Mesenchymal stem cell (in vitro differentiated cells and primary cell): ENCODE results near the gene HOMER2.
A peak's percentile ranks its signal among the peaks of the same experiment; 100 is the strongest.

Source experiments
- DNase-seq: peaks from one replicate; pipeline ENCODE4 v3.0.0-alpha.2; 2013
- H2AFZ ChIP-seq: one replicate; pipeline ENCODE4 v1.6.1; 2013; ENCODE audit warnings: low read depth, mild to moderate bottlenecking, control low read depth, inconsistent platforms, low read length, moderate library complexity
- H2AK5ac ChIP-seq: 2 replicates; pipeline ENCODE4 v1.6.1; 2013; ENCODE audit warnings: low read length, moderate library complexity, mild to moderate bottlenecking, inconsistent platforms; ENCODE audit not compliant: severe bottlenecking
- H2BK120ac ChIP-seq: one replicate; pipeline ENCODE4 v1.6.1; 2013; ENCODE audit warnings: low read depth, mild to moderate bottlenecking, inconsistent platforms, low read length, moderate library complexity
- H2BK12ac ChIP-seq, 2 experiments: one replicate each; pipeline ENCODE4 v1.6.1; 2013; ENCODE audit warnings: inconsistent platforms in 2 of 2, low read length in 2 of 2, mild to moderate bottlenecking in 2 of 2, moderate library complexity in 2 of 2, control low read depth in 1 of 2
- H2BK15ac ChIP-seq: one replicate; pipeline ENCODE4 v1.6.1; 2013; ENCODE audit warnings: mild to moderate bottlenecking, low read depth, inconsistent platforms; ENCODE audit not compliant: poor library complexity, severe bottlenecking
- H2BK5ac ChIP-seq: 2 replicates; pipeline ENCODE4 v1.6.1; 2013; ENCODE audit warnings: low read depth, mild to moderate bottlenecking, low read length, control low read depth, inconsistent platforms; ENCODE audit not compliant: poor library complexity, severe bottlenecking
- H3K14ac ChIP-seq, 2 experiments: one replicate each; pipeline ENCODE4 v1.6.1; 2013; ENCODE audit warnings: inconsistent platforms in 2 of 2, low read length in 2 of 2, control low read depth in 1 of 2, mild to moderate bottlenecking in 1 of 2, moderate library complexity in 1 of 2
- H3K18ac ChIP-seq, 2 experiments: one replicate each; pipeline ENCODE4 v1.6.1; 2013; ENCODE audit warnings: inconsistent platforms in 2 of 2, low read length in 2 of 2, control low read depth in 1 of 2, low read depth in 1 of 2, mild to moderate bottlenecking in 1 of 2
- H3K23ac ChIP-seq, 2 experiments: one replicate each; pipeline ENCODE4 v1.6.1; 2013; ENCODE audit warnings: inconsistent platforms in 2 of 2, low read length in 2 of 2, mild to moderate bottlenecking in 2 of 2, moderate library complexity in 2 of 2, control low read depth in 1 of 2
- H3K27ac ChIP-seq: 2 replicates; pipeline ENCODE4 v1.5.1; 2013; ENCODE audit warnings: mild to moderate bottlenecking, moderate library complexity, low read length, control low read depth, inconsistent platforms; ENCODE audit not compliant: poor library complexity, severe bottlenecking
- H3K27me3 ChIP-seq, 2 experiments: 2 replicates each; pipeline versions ENCODE4 v1.6.1 to v1.7.0; 2013; ENCODE audit warnings: low read length in 2 of 2, mild to moderate bottlenecking in 2 of 2, moderate library complexity in 2 of 2, control low read depth in 1 of 2, inconsistent platforms in 1 of 2; ENCODE audit not compliant: control insufficient read depth in 1 of 2, insufficient read depth in 1 of 2
- H3K36me3 ChIP-seq, 2 experiments: 2 replicates each; pipeline versions ENCODE4 v1.6.1 to v1.7.0; 2013; ENCODE audit warnings: low read length in 2 of 2, control low read depth in 1 of 2, inconsistent platforms in 1 of 2, low read depth in 1 of 2, mild to moderate bottlenecking in 1 of 2; ENCODE audit not compliant: insufficient read depth in 2 of 2, control insufficient read depth in 1 of 2
- H3K4ac ChIP-seq, 2 experiments: one replicate each; pipeline ENCODE4 v1.6.1; 2013; ENCODE audit warnings: inconsistent platforms in 2 of 2, low read length in 2 of 2, mild to moderate bottlenecking in 2 of 2, moderate library complexity in 2 of 2, control low read depth in 1 of 2, low read depth in 1 of 2
- H3K4me1 ChIP-seq: 2 replicates; pipeline ENCODE4 v1.6.1; 2013; ENCODE audit warnings: low read depth, low read length, control low read depth; ENCODE audit not compliant: control insufficient read depth, insufficient read depth
- H3K4me2 ChIP-seq: 2 replicates; pipeline ENCODE4 v1.6.1; 2013; ENCODE audit warnings: low read length, mild to moderate bottlenecking, inconsistent platforms; ENCODE audit not compliant: poor library complexity, severe bottlenecking
- H3K4me3 ChIP-seq, 2 experiments: 2 replicates each; pipeline versions ENCODE4 v1.5.1 to v1.7.0; 2013; ENCODE audit warnings: low read length in 2 of 2, mild to moderate bottlenecking in 2 of 2, control low read depth in 1 of 2, low read depth in 1 of 2; ENCODE audit not compliant: insufficient read depth in 1 of 2
- H3K79me1 ChIP-seq: replicated peaks from 2 replicates; pipeline ENCODE4 v1.6.1; 2013; ENCODE audit warnings: mild to moderate bottlenecking, control low read depth, low read length, inconsistent platforms; ENCODE audit not compliant: poor library complexity, severe bottlenecking
- H3K9ac ChIP-seq: 2 replicates; pipeline ENCODE4 v1.7.0; 2013; ENCODE audit warnings: mild to moderate bottlenecking, low read length, moderate library complexity
- H3K9me3 ChIP-seq: 2 replicates; pipeline ENCODE4 v1.7.0; 2013; ENCODE audit warnings: mild to moderate bottlenecking, low read length; ENCODE audit not compliant: control insufficient read depth
- H4K8ac ChIP-seq: one replicate; pipeline ENCODE4 v1.6.1; 2013; ENCODE audit warnings: inconsistent platforms, mild to moderate bottlenecking, low read length, moderate library complexity
- H4K91ac ChIP-seq: one replicate; pipeline ENCODE4 v1.6.1; 2013; ENCODE audit warnings: mild to moderate bottlenecking, low read length, inconsistent platforms
- WGBS: methylation state at CpG from one replicate; pipeline ENCODE4 v1.1.7; 2013; ENCODE audit warnings: mixed read lengths; 5-methylcytosine and 5-hydroxymethylcytosine counted together

The HOMER2 gene

GRCh38 chr15:82854554-82854953 is 98.0 kb downstream of the HOMER2 start:
- DNase-seq, result no peak
- no peak overlapping the region for H3K27ac ChIP-seq
- no peak overlapping the region for H3K9ac ChIP-seq
- H3K23ac ChIP-seq, result no peak overlapping the region
- no peak overlapping the region for H2BK12ac ChIP-seq
- H4K91ac ChIP-seq, result no peak overlapping the region
- peaks cover 0 to 5% of the 10 kb centered on the region in 2 experiments for H3K36me3 ChIP-seq
- no peak overlapping the region for H3K4me2 ChIP-seq
- no peak overlapping the region for H2BK120ac ChIP-seq
- no peak overlapping the region for H3K4ac ChIP-seq
- H2BK5ac ChIP-seq, result no peak overlapping the region
- H2BK15ac ChIP-seq, result no peak overlapping the region
- no peaks in the 10 kb centered on the region for H3K9me3 ChIP-seq
- H3K27me3 ChIP-seq, result no peaks in the 10 kb centered on the region
- no peak overlapping the region for H3K18ac ChIP-seq
- H3K79me1 ChIP-seq, result no peaks in the 10 kb centered on the region
- H2AK5ac ChIP-seq, result no peak overlapping the region
- peak overlapping the region in 1 of 2 experiments; percentile 74 for H3K14ac ChIP-seq
- peaks cover 14% of the 10 kb centered on the region for H3K4me1 ChIP-seq
- H3K4me3 ChIP-seq, result no peak overlapping the region
- no peak overlapping the region for H2AFZ ChIP-seq
- no peak overlapping the region for H4K8ac ChIP-seq
- 92% methylated on average over 21 of the region's 21 CpGs for WGBS

- no peak overlapping the region for H2AFZ ChIP-seq
- peaks cover 14% of the 10 kb centered on the region for H3K4me1 ChIP-seq
- no peak overlapping the region for H3K14ac ChIP-seq
- 87% methylated on average over 16 of the region's 16 CpGs for WGBS
- H2AK5ac ChIP-seq, result no peak overlapping the region
- no peak overlapping the region for H3K4me2 ChIP-seq
- no peak overlapping the region for H2BK120ac ChIP-seq
- no peak overlapping the region for H3K4ac ChIP-seq
- H3K9me3 ChIP-seq, result no peaks in the 10 kb centered on the region
- DNase-seq, result no peak
- H3K36me3 ChIP-seq, result peaks cover 0 to 5% of the 10 kb centered on the region in 2 experiments
- H3K4me3 ChIP-seq, result no peak overlapping the region
- H3K79me1 ChIP-seq, result no peaks in the 10 kb centered on the region
- H3K27me3 ChIP-seq, result no peaks in the 10 kb centered on the region
- no peak overlapping the region for H2BK5ac ChIP-seq
- H3K23ac ChIP-seq, result no peak overlapping the region
- no peak overlapping the region for H4K8ac ChIP-seq
- no peak overlapping the region for H2BK15ac ChIP-seq
- no peak overlapping the region for H2BK12ac ChIP-seq
- no peak overlapping the region for H3K27ac ChIP-seq
- no peak overlapping the region for H3K18ac ChIP-seq
- no peak overlapping the region for H4K91ac ChIP-seq
- H3K9ac ChIP-seq, result no peak overlapping the region
These were observed 99.5 kb downstream of the HOMER2 start for GRCh38 chr15:82852941-82853561.

DNA sequence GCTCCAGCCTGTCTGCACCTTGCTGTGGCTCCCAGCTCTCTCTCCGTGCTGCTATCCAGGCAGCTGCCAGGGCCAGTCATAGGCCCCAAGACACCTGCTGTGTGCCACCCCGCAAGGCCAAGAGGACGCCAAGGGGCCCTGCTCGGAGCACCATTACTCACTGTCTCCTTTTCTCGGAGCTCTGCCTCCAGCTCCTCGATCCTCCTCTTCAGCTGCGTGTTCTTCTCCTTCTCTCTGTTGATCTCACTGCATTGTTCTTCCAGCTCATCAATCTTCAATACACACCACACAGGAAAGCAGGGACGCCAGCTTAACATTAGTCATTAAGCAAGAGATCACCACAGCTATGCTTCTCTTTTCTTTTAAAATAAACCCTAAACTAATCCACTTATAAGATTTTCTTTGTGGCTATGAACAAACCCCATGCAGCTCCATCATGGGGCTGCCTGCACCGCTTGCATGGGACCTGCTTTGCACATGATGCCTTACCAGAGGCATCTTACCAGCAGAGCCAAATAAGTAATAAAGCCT is 100.5 kb downstream of the HOMER2 start:
- no peaks in the 10 kb centered on the region for H3K79me1 ChIP-seq
- H3K4ac ChIP-seq, result no peak overlapping the region
- H2BK15ac ChIP-seq, result no peak overlapping the region
- no peak overlapping the region for H3K4me3 ChIP-seq
- no peak overlapping the region for H2AK5ac ChIP-seq
- H2BK120ac ChIP-seq, result no peak overlapping the region
- no peaks in the 10 kb centered on the region for H3K9me3 ChIP-seq
- no peak overlapping the region for H3K4me2 ChIP-seq
- no peak overlapping the region for H2BK12ac ChIP-seq
- no peak overlapping the region for H4K91ac ChIP-seq
- H2AFZ ChIP-seq, result no peak overlapping the region
- no peak overlapping the region for H3K23ac ChIP-seq
- no peak overlapping the region for H4K8ac ChIP-seq
- H3K9ac ChIP-seq, result no peak overlapping the region
- peaks cover 0 to 5% of the 10 kb centered on the region in 2 experiments for H3K36me3 ChIP-seq
- no peak overlapping the region for H2BK5ac ChIP-seq
- no peak for DNase-seq
- no peak overlapping the region for H3K18ac ChIP-seq
- H3K27ac ChIP-seq, result no peak overlapping the region
- 70% methylated on average over 9 of the region's 9 CpGs for WGBS
- peaks cover 18% of the 10 kb centered on the region for H3K4me1 ChIP-seq
- no peak overlapping the region for H3K14ac ChIP-seq
- no peaks in the 10 kb centered on the region for H3K27me3 ChIP-seq

- no peak for DNase-seq
- Histone ChIP-seq H3K27me3 (no peaks in the 10 kb centered on the region), H3K4me2 (no peak overlapping the region), H3K23ac (no peak overlapping the region), H3K14ac (no peak overlapping the region), H3K27ac (no peak overlapping the region), H3K4me1 (peaks cover 18% of the 10 kb centered on the region), H3K79me1 (no peaks in the 10 kb centered on the region), H4K8ac (no peak overlapping the region), H3K4me3 (no peak overlapping the region), H3K18ac (no peak overlapping the region), H2AK5ac (no peak overlapping the region), H3K9me3 (no peaks in the 10 kb centered on the region), H2AFZ (no peak overlapping the region), H3K36me3 (peaks cover 0 to 5% of the 10 kb centered on the region in 2 experiments), H2BK15ac (no peak overlapping the region), H3K9ac (no peak overlapping the region), H2BK5ac (no peak overlapping the region), H2BK12ac (no peak overlapping the region), H2BK120ac (no peak overlapping the region), H4K91ac (no peak overlapping the region), H3K4ac (no peak overlapping the region)
- 85% methylated on average over 12 of the region's 14 CpGs for WGBS
These were observed 101.1 kb downstream of the HOMER2 start for GRCh38 chr15:82851306-82851850.
